HEK293 (cell line): ENCODE results near the gene FRYL.

Experiments
- CTCF ChIP-seq: fragments of 450-650 bp; formaldehyde crosslinking; IDR thresholded peaks from 2 replicates; pipeline ENCODE4 v1.5.1; 2016; ENCODE audit warnings: missing biosample characterization, missing genetic modification characterization
- ZBTB17 ChIP-seq: fragments of 450-650 bp; formaldehyde crosslinking; IDR thresholded peaks from 2 replicates; pipeline ENCODE4 v1.5.1; 2016; ENCODE audit warnings: missing biosample characterization, missing genetic modification characterization
- ZNF24 ChIP-seq: fragments of 450-650 bp; formaldehyde crosslinking; IDR thresholded peaks from 2 replicates; pipeline ENCODE4 v1.5.1; 2016; ENCODE audit warnings: missing biosample characterization, missing genetic modification characterization
- ZNF426 ChIP-seq: fragments of 450-650 bp; formaldehyde crosslinking; IDR thresholded peaks from 2 replicates; pipeline ENCODE4 v1.5.1; 2017; ENCODE audit warnings: missing biosample characterization, missing genetic modification characterization, mild to moderate bottlenecking, inconsistent platforms, moderate library complexity
- ZSCAN30 ChIP-seq: fragments of 450-650 bp; IDR thresholded peaks from 2 replicates; pipeline ENCODE4 v1.5.1; 2018; ENCODE audit warnings: missing biosample characterization, mild to moderate bottlenecking, missing genetic modification characterization, moderate library complexity
- TF ChIP-seq, protein P1 (sequence below): sonication (generic); formaldehyde crosslinking; IDR thresholded peaks from 2 replicates; pipeline ENCODE4 v1.8.1; 2022; ENCODE audit warnings: mild to moderate bottlenecking, moderate library complexity, missing genetic modification reagents
- TF ChIP-seq, protein P2 (sequence below): fragments of 450-650 bp; formaldehyde crosslinking; IDR thresholded peaks from 2 replicates; pipeline ENCODE4 v1.5.1; 2016; ENCODE audit warnings: missing biosample characterization, missing genetic modification characterization
- TF ChIP-seq, protein P3 (sequence below): fragments of 450-650 bp; formaldehyde crosslinking; IDR thresholded peaks from 2 replicates; pipeline ENCODE4 v1.5.1; 2016; ENCODE audit warnings: missing biosample characterization, missing genetic modification characterization

GRCh38 chr4:48790561-48790960, 10.5 kb upstream of the FRYL start:
- no peak for TF ChIP-seq ZBTB17 (tag by site-specific recombination)
- no peak for TF ChIP-seq ZSCAN30
- TF ChIP-seq ZNF24 (tag by site-specific recombination): no peak
- TF ChIP-seq, protein P1, sequence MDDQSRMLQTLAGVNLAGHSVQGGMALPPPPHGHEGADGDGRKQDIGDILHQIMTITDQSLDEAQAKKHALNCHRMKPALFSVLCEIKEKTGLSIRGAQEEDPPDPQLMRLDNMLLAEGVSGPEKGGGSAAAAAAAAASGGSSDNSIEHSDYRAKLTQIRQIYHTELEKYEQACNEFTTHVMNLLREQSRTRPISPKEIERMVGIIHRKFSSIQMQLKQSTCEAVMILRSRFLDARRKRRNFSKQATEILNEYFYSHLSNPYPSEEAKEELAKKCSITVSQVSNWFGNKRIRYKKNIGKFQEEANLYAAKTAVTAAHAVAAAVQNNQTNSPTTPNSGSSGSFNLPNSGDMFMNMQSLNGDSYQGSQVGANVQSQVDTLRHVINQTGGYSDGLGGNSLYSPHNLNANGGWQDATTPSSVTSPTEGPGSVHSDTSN (CRISPR knock-in tag): no peak
- TF ChIP-seq, protein P2, sequence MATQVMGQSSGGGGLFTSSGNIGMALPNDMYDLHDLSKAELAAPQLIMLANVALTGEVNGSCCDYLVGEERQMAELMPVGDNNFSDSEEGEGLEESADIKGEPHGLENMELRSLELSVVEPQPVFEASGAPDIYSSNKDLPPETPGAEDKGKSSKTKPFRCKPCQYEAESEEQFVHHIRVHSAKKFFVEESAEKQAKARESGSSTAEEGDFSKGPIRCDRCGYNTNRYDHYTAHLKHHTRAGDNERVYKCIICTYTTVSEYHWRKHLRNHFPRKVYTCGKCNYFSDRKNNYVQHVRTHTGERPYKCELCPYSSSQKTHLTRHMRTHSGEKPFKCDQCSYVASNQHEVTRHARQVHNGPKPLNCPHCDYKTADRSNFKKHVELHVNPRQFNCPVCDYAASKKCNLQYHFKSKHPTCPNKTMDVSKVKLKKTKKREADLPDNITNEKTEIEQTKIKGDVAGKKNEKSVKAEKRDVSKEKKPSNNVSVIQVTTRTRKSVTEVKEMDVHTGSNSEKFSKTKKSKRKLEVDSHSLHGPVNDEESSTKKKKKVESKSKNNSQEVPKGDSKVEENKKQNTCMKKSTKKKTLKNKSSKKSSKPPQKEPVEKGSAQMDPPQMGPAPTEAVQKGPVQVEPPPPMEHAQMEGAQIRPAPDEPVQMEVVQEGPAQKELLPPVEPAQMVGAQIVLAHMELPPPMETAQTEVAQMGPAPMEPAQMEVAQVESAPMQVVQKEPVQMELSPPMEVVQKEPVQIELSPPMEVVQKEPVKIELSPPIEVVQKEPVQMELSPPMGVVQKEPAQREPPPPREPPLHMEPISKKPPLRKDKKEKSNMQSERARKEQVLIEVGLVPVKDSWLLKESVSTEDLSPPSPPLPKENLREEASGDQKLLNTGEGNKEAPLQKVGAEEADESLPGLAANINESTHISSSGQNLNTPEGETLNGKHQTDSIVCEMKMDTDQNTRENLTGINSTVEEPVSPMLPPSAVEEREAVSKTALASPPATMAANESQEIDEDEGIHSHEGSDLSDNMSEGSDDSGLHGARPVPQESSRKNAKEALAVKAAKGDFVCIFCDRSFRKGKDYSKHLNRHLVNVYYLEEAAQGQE (tag by site-specific recombination): no peak
- TF ChIP-seq, protein P3, sequence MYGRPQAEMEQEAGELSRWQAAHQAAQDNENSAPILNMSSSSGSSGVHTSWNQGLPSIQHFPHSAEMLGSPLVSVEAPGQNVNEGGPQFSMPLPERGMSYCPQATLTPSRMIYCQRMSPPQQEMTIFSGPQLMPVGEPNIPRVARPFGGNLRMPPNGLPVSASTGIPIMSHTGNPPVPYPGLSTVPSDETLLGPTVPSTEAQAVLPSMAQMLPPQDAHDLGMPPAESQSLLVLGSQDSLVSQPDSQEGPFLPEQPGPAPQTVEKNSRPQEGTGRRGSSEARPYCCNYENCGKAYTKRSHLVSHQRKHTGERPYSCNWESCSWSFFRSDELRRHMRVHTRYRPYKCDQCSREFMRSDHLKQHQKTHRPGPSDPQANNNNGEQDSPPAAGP (tag by site-specific recombination): no peak
- no peak for TF ChIP-seq CTCF (tag by site-specific recombination)
- TF ChIP-seq ZNF426 (tag by site-specific recombination): no peak
